VCaP (cell line): Measurements from ENCODE around the gene HDAC4.

Source experiments
- H3K27ac ChIP-seq: fragments of 450-650 bp; 2 replicates; pipeline ENCODE4 v1.5.1; 2017
- TF ChIP-seq, protein P1 (sequence below): fragments of 450-650 bp; conservative IDR thresholded peaks from 2 replicates; pipeline ENCODE4 v1.5.1; 2017; ENCODE audit warnings: mild to moderate bottlenecking, moderate library complexity

The HDAC4 gene

DNA sequence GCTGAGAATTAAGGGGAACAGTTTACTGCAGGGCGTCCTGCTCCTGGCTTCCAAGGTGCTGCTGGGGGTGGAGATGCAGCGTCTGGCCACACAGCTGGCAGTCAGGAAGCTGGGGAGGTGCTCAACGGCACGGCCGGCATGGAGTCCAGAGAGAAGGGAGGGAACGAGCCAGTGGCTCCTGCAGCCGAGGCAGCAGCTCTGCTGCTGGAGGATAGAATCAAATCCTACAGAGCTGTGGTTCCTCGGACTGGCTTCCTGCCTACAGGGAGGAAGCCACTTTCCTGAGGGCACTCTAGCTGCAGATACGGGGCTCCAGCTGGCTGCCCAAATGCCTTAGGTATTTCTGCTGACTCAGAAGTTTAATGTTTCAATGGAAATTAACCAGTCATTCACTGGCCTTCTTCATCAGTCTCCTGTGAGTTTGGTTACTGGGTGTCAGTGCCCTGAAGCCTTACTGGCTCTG lies 286.7 kb downstream of the HDAC4 start:
- TF ChIP-seq, protein P1, sequence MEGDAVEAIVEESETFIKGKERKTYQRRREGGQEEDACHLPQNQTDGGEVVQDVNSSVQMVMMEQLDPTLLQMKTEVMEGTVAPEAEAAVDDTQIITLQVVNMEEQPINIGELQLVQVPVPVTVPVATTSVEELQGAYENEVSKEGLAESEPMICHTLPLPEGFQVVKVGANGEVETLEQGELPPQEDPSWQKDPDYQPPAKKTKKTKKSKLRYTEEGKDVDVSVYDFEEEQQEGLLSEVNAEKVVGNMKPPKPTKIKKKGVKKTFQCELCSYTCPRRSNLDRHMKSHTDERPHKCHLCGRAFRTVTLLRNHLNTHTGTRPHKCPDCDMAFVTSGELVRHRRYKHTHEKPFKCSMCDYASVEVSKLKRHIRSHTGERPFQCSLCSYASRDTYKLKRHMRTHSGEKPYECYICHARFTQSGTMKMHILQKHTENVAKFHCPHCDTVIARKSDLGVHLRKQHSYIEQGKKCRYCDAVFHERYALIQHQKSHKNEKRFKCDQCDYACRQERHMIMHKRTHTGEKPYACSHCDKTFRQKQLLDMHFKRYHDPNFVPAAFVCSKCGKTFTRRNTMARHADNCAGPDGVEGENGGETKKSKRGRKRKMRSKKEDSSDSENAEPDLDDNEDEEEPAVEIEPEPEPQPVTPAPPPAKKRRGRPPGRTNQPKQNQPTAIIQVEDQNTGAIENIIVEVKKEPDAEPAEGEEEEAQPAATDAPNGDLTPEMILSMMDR, result no peak
- H3K27ac ChIP-seq, result peak overlapping the region; percentile 98

DNA sequence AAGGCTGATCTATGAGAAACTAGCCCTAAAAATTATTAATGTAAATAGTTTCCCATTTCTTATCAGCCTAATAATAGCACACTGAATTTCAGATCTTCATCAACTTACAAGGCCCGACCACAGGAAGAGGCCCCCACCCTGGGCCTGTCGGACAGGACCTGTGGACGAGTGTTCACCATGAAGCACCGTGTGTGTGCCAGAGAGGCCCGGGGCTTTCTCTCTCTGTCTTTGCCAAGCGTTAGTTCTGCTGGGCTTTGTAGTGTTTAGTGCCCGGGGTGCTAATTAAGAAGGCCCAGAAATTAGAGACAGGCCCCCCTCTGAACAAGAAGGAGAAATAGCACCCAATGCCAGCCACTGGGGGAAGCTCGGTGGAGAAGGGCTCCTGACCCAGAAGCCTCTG lies 287.2 kb downstream of the HDAC4 start:
- TF ChIP-seq, protein P1, result no peak
- peak overlapping the region; percentile 98 for H3K27ac ChIP-seq

DNA sequence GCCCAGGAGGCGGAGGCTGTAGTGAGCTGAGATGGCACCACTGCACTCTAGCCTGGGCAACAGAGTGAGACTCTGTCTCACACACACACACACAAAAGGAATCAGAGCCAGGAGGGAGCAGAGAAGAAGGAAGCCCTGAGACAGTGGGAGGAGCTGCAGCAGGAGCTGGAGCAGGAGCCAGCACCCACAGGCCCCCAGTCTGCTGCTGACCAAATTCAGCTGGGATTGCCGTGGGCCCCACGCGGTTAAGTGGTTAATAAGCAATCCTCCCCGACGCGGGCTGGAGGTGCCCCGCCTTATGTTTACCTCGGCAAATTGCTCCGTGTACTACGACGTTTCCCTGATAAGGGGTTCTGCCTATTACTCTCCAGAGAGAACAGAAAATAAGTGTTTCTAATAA lies 287.6 kb downstream of the HDAC4 start:
- TF ChIP-seq, protein P1, result no peak
- H3K27ac ChIP-seq, result peak overlapping the region; percentile 98

DNA sequence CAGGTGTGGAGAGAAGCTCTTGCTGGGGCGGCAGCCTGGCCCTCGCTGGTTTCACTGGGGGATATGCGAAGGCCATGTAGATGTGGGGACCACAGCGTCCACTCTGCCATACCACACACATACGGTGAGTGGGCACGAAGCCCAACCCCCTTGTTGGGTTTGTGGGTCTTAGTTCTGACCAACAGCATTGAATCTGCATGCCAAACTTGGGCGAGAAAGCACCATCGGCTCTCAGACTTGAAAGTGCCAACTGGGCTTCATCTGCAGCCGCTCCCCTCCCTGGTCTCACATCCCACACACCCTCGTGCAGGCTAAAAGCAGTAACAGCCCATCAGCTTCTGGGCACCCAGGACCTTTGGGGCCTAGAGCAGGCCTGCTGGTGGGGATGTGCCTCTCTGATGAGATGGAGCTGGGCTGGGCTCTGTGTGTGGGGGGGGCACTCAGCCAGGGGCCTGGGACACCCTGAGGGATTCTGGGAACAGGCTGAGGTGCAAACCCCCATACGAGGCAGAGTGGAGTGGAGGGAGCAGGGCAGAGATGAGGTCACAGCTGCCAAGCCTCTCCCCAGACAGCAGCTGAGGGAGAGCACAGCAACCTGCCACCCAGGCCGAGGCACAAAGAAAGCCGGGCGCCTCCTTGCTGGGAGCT lies 288.6 kb downstream of the HDAC4 start:
- TF ChIP-seq, protein P1, result no peak
- peak overlapping the region; percentile 98 for H3K27ac ChIP-seq

DNA sequence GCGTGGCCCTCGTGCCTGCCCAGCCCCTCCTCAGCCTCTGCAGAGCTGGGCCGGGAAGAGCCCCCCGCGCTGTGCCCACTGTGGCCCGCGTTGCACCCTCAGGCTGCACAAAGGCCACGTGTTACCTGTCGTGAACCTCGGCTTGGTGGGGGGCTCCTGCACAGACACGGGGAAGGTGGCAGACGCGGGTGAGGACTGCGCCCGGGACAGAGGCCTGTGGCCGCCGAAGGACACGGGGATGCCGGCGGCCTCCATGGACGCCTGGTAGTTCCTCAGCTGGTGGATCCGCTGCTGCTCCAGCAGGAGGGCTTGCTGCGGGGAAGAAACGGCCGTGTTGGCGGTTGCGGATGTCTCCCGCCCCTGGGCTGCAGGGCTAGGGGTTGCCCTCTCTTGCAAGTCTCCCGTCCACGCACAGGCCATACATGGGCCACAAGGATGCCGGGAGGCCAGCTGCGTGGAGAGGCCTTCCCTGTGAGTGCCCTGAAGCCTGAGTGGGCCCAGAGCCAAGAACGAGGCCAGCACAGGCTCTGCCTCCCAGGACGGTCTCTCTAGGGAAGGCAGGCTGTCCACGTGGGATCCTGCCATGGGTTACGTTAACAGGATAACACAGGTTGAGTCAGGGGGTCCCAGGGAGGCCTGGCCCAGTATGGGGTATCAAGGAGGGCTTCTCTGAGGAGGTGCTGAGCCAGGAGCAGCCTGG lies 289.3 kb downstream of the HDAC4 start:
- peak overlapping the region; percentile 98 for H3K27ac ChIP-seq
- TF ChIP-seq, protein P1, result no peak

DNA sequence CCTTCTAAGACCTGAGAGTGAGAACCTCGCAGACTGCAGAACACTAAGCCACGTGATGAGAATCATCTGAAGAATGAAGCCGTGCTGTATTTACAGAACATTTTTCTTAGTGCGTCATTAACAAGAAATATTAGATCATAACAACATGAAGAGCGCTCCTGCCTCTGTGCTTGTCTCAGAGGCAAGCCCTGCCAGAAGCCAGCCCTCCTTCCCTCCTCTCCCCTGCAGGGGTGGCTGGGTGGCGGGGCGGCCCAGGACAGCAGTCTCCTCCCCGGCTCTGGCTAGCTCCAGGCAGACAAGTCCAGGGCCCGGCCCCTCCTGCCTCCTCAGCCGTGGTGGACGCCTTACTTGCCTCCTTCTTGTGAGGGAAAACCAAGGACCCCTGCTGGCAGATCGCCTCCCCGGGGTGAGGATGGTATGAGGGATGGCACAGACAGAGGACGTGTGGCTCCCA lies 290.2 kb downstream of the HDAC4 start:
- H3K27ac ChIP-seq, result peak overlapping the region; percentile 98
- TF ChIP-seq, protein P1, result no peak

DNA sequence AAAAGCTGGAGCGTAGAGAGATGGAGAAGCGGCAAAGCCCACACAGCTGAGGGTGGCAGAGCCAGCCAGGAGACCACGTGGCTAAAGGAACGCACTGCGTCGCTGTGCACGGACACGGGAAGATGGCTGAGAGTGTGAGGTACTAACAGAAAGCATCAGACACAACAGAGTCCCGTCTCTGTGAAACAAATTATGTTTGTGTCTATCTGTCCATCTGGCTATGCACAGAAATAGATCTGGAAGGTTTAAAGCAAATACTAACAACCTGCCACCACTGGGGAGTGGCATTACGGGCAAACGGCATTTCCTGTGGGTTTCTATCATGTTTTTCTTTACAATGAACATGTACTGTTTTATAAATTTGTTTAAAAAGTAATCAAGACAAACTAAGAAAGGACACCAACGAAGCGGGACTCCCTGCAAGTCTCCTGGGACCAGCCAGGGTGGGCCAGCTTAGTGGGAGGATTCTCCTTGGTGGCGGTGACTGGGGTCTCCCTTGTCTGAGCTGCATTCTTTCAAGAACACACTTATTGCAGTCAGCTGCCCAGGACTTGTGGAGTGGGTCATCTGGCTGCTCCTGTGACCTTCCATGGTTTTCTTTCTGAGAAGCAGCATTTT lies 290.8 kb downstream of the HDAC4 start:
- TF ChIP-seq, protein P1, result no peak
- H3K27ac ChIP-seq, result peak overlapping the region; percentile 98
